Coronary artery (tissue), 2 donors: Measurements from ENCODE around the gene KCNJ10.
"Not testable (repeated sequence)": the region's sequence is repeated elsewhere in the genome, so short reads cannot be mapped to it uniquely, and the experiment has no call there.

Experiments
- DNase-seq: peaks from one replicate; pipeline ENCODE4 v3.0.0-alpha.2; 2017; ENCODE audit warnings: low spot score
- H3K27ac ChIP-seq, 2 donors: fragments of 200-600 bp; sonication (generic); one replicate each; pipeline ENCODE4 v1.5.1; 2016 to 2019
- H3K4me3 ChIP-seq: fragments of 200-600 bp; sonication (generic); 2 replicates; pipeline ENCODE4 v1.5.1; 2016; ENCODE audit warnings: mild to moderate bottlenecking, moderate library complexity
- TF ChIP-seq, protein P1 (sequence below): fragments of 200-600 bp; sonication (generic); IDR thresholded peaks from one replicate; pipeline ENCODE4 v1.5.1; 2019; ENCODE audit warnings: antibody characterized with exemption

The KCNJ10 gene

DNA sequence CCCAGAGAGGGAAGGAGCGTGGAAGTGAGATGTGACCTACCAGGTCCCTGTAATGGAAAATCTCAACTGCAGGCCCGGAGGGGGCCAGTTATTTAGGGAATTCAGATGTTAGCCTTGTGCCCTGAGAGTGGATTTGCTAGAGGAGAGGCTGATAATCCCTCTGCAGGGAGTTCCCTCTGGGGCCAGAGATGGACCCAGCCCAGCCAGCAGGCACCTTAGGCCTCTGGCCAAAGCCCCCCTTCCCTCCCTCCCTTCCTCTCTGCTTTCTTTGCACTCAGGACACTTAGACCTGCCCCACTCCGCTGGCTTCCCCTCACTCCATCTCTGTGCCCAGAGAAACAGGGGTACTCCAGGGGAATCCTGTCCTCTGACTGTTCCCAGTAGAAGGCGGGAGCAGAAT is 44.1 kb upstream of the KCNJ10 start:
- TF ChIP-seq, protein P1, sequence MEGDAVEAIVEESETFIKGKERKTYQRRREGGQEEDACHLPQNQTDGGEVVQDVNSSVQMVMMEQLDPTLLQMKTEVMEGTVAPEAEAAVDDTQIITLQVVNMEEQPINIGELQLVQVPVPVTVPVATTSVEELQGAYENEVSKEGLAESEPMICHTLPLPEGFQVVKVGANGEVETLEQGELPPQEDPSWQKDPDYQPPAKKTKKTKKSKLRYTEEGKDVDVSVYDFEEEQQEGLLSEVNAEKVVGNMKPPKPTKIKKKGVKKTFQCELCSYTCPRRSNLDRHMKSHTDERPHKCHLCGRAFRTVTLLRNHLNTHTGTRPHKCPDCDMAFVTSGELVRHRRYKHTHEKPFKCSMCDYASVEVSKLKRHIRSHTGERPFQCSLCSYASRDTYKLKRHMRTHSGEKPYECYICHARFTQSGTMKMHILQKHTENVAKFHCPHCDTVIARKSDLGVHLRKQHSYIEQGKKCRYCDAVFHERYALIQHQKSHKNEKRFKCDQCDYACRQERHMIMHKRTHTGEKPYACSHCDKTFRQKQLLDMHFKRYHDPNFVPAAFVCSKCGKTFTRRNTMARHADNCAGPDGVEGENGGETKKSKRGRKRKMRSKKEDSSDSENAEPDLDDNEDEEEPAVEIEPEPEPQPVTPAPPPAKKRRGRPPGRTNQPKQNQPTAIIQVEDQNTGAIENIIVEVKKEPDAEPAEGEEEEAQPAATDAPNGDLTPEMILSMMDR, result no peak
- H3K4me3 ChIP-seq, result no peak overlapping the region
- no peak for DNase-seq
- peak overlapping the region; percentile 64 to 91 for H3K27ac ChIP-seq

- no peak for DNase-seq
- H3K4me3 ChIP-seq, result no peak overlapping the region
- H3K27ac ChIP-seq, result peak overlapping the region; percentile 64 to 91
- TF ChIP-seq, protein P1, result no peak
These were observed 43.4 kb upstream of the KCNJ10 start for GRCh38 chr1:160113407-160113806.

DNA sequence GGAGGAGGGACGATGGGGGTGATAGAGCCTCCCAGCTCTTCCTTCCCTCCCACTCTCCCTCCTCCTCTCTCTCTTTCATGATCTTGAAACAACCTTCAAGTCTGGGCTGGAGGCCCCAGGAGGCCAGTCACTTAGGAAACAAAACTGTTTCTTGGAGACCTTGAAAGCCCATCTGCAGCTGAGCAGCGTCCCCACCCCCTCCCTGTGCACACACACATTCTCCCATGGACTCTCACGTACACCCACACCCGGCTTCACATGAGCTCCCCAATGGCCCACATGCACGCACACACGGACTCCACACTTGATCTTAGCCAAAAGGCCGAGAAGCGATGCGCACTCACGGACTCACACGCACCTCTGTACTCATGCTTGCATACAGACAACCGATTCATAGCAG is 42.4 kb upstream of the KCNJ10 start:
- no peak for DNase-seq
- Histone ChIP-seq H3K27ac (peak overlapping the region in 1 of 2 donors; percentile 91), H3K4me3 (no peak overlapping the region)
- TF ChIP-seq, protein P1, result no peak

DNA sequence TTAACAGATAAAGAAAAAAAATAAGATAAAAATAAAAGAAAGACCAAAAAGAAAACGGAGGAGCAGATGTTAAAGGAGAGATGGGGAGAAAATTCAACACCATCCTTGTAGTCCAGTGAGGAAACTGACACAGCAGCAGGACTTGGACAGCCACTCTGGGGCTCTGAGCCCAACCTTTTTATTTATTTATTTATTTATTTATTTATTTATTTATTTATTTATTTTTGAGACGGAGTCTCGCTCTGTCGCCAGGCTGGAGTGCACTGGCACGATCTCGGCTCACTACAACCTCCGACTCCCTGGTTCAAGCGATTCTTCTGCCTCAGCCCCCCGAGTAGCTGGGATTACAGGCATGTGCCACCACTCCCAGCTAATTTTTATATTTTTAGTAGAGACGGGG is 41.5 kb upstream of the KCNJ10 start:
- DNase-seq, H3K27ac ChIP-seq, H3K4me3 ChIP-seq: not testable (repeated sequence)

GRCh38 chr1:160109686-160110085 is 39.7 kb upstream of the KCNJ10 start:
- Histone ChIP-seq H3K27ac (no peak overlapping the region), H3K4me3 (no peak overlapping the region)
- no peak for DNase-seq
- TF ChIP-seq, protein P1, result no peak

DNA sequence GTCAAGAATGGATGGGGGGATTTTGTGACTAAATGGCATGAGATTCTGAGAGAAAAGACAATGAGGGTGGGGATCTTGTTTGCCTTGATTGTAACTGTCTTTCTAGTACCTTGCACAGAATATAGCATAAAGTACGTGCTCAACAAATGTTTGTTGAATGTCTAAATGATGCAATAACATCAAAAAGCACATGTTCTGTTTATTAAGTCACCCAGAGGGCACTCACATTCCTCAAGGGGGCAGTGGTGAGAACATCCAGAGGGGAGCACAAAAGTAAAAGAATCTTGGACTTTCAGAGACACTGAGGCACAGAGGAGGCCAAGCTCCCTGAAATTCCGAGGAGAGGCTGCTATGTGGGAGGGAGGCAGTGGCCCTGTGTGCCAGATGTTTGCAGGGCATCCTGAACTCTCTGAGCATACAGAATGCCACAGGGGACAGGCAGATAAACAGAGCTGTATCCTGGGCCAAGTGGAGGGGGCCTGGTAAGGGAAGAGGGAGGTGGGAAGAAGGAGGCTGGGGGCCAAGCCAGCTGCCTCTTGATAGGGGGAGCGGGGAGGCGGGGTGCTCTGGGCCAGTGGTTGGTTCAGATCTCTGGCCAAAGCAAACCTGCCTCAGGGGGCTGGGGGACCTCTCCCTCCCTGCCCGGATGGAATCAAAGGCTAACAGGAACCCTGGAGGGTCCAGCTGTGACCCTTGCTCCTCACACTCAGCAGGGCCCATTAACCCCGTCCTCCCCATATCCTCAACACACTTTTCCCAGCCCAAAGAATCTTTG is 39.1 kb upstream of the KCNJ10 start:
- TF ChIP-seq, protein P1, result no peak
- no peak for DNase-seq
- no peak overlapping the region for H3K27ac ChIP-seq
- no peak overlapping the region for H3K4me3 ChIP-seq

GRCh38 chr1:160107512-160107911 is 37.6 kb upstream of the KCNJ10 start:
- TF ChIP-seq, protein P1, result no peak
- no peak for DNase-seq
- no peak overlapping the region for H3K27ac ChIP-seq

More at GRCh38 chr1:160107512-160107911, 37.6 kb upstream of the KCNJ10 start:
- H3K4me3 ChIP-seq, result no peak overlapping the region
